Measurements from ENCODE around the gene SPRY4.
"Not testable (repeated sequence)": the region's sequence is repeated elsewhere in the genome, so short reads cannot be mapped to it uniquely, and the experiment has no call there.

SPRY4 gene

GRCh38 chr5:142314109-142314508, 10.7 kb downstream of the SPRY4 start:
- no peak for DNase-seq

DNA sequence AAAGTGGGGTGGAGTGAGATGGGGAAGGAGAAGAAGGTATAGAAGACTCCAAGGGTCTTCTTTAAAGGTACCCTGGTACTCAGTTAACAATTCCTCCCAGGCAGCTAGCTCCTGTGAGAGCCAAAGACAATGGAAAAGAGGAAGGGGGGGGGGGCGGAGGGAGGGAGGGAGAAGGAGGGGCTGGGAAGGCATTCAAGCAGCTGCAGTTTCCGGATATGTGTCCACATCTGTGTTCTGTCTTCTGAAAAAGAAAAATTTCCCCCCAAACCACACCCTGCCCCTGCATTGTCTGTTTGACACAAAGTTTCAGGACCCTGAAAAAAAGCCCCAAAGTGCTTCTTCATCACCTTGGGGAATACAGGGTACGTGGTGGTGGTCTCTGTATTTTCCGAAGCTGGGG, 11.1 kb downstream of the SPRY4 start:
- no peak for DNase-seq

- DNase-seq, result no peak
Measured at GRCh38 chr5:142313275-142313674, 11.5 kb downstream of the SPRY4 start.

DNA sequence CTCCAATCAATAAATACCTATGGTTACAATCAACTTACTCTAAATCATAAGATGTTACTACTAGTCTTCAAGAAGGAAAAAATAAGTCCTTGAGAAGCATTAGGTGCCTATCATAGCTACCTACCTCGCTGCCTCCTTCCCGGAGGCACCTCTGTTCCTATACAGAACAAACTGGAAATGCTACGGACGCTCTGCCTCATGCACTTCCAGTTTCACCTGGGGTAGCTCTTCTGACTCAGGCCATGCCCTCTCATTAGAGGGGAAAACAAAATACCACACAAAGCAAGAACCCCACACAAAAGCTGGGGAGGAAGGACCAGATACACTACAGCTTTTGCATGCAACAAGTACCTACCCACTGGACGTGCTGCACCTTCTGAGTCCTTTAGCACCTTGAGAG, 12.4 kb downstream of the SPRY4 start:
- DNase-seq, result no peak

DNA sequence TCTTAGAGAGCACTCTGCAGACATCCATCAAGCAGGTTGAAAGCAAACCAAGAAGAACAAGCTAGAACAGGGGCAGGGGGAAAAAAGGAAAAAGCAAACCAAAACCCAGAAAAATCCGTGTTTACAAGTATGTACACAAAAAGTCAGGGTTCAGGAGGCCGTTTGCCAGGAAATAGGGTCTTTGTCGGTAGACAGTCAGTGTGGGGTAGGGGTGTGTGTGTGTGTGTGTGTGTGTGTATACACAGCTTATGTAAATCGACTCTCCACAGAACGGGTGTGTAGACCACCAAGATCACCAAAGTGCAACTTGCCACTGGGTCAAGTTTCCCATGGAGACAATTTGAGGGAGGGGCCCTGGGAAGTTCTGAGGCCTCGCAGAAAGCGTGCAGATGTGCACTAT, 13.1 kb downstream of the SPRY4 start:
- DNase-seq, result no peak

DNA sequence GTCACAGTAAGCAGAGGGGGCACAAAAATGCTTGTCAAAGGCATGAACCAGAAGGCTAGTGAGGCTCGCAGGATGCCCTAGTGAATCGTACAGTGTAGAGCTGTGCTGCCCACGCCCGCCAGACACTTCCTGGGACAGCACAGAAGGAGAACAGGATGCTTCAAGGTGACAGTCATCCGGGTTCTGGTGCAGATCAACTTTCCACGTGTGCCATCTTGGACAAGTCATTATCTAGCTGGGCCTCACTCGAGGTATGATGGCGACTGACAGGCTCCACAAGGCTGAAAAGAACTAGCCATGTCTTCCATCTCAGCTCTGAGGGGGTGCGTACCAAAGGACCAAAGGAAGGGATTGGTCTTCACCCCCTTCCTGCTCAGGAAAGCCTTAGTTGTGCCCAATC, 14.0 kb downstream of the SPRY4 start:
- DNase-seq, result no peak

DNA sequence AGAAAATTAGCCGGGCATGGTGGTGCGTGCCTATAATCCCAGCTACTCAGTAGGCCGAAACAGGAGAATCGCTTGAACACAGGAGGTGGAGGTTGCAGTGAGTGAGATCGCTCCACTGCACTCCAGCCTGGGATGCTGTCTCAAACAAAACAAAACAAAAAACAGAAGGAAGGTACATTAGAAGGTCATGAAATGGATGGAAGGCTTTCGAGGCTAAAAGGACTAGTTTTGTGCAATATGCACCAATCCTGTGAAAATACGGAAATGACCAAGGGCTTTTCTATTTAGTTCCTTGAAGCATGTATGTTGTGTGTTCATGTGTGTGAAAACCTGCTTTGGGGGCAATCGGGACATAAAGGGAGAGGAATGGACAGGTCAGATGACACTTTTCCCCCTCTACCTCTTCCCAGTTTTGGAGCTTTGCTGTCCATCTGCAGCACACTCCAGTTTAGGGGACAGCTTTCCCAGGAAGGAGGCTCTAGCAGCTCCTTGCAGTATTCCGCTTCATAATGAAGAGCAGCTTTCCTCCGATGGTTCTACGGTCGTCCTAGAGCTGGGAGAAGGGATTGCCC, 15.0 kb downstream of the SPRY4 start:
- no peak for DNase-seq

DNA sequence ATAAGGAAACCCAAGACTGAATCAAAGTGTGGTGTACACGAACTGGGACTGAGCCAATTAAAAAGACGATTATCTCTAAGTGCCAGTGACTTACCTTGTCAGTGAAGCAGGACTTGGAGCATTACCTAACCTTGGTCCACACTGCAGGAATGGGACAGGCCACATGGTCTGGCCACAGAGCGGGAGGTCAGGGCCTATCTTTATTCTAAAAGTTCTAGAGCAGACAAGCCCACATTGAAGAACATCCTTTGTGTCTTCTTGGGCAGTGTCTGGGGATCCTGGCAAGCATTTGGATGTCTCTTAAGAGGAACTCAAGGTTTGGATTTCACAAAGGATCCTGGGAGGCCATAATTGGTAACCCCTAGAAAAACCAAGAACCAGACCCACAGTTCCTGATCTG, 16.5 kb downstream of the SPRY4 start:
- DNase-seq, result no peak

DNA sequence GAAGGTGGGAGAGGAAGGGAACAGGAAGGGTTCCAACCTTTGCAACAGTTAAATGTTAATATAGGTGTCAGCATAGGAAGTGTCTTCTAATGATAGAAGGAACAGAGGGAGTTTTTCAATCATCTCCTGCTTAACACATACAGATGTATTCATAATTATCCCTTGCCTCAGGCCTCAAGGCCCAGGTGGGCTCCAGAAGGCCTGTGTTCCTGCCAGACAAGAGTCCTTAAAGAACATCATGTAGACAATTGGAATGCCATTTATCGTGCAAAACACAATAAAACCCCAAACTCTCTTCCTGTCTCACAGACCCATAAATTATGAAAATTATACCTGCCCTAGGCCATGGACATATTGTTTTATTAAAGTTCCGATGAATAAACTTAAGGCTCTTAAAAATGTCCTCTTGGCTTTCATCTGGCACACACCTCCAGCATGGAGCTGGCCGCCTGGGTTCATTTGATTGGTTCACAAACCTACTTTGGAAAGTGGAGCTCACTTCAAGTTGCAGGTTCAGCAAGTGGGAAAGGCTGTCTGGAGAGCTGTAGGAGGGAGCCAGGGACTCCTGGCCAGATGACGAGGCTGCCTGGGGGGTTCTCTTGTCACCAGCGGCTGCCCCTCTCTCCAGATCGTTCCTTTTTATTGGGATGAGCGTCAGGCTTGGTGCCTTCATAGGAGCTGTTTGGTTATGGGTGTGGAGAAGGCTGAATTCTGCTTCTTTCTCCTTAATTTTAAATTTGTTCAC, 17.5 kb downstream of the SPRY4 start:
- DNase-seq, result no peak

DNA sequence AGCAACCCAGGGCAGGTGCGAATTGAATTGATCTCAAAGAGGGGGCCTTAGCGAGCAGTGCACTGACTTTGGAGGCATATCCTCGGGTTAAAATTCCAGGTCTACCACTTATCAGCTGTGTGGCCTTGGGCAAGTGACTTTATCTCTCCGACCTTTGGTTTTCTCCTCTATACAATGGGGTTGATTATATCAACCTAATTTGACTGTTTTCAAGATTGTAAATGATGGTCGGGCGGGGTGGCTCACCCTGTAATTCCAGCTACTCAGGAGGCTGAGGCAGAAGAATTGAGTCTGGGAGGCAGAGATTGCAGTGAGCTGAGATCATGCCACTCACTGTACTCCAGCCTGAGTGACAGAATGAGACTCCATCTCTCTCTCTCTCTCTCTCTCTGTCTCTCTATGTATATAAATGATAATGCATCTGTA, 18.7 kb downstream of the SPRY4 start:
- DNase-seq, result no peak

GRCh38 chr5:142305211-142305610, 19.6 kb downstream of the SPRY4 start:
- no peak for DNase-seq

DNA sequence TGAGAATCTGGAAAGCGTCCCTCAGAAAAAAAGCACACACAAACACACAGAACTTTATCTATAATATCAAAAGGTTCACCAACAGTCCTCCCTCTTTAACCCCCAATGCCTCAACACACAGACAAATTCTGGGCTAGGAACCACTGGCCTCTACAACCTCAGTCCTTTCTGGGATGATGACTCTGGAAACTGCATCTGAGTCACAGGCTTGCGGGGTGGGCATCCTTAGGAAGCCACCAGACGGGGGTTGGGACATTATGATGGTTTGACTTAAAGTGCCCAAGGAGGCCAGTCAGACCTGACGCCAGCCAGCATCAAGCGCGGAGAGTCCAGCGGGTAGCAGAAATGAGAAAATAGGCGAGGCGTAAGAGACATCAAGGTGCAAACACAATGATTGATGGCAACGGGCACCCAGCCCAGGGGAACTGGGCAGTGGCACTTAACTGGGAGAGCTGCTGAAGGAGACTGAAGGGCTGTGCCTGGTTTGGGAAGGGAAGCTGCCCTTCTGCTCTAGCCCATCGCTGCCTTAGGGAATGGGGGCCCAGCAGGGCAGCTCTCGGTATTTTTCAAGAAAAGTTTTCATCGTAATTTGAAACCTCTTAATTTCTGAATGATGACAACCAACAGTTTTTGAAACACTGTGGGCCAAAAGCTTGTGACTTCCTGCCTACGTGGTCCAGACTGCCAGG, 20.7 kb downstream of the SPRY4 start:
- DNase-seq, result no peak

GRCh38 chr5:142303565-142303964, 21.3 kb downstream of the SPRY4 start:
- no peak for DNase-seq

- DNase-seq, result no peak
Measured at GRCh38 chr5:142301540-142301939, 23.3 kb downstream of the SPRY4 start.

- DNase-seq, result no peak
Measured at GRCh38 chr5:142300677-142301076, 24.1 kb downstream of the SPRY4 start.

GRCh38 chr5:142298789-142299188, 26.0 kb downstream of the SPRY4 start:
- no peak for DNase-seq

- not testable (repeated sequence) for DNase-seq
Measured at GRCh38 chr5:142297786-142298185, 27.0 kb downstream of the SPRY4 start.

DNA sequence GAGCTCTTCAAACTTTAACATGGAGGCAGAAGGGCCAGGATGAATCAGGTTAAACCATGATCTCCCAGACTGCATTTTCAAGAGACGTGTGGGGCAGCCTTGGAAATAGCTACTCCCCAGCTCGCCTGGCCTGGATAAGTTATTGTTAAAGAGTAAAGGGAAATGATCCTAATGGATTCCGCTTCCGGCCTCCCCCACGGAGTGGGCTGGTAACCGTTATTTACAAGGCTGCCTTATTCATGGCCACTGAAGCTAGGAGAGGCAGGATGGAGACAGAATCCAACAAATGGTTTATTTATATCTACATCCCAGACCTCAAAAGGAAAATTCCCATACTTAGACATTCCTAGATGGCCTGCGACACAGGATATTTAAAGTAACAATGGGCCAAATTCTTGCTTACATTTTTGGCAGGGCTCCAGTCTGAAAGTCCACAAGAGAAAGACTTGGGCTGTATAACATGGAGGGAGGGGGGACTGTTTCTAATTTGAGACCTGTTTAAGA, 27.9 kb downstream of the SPRY4 start:
- no peak for DNase-seq

DNA sequence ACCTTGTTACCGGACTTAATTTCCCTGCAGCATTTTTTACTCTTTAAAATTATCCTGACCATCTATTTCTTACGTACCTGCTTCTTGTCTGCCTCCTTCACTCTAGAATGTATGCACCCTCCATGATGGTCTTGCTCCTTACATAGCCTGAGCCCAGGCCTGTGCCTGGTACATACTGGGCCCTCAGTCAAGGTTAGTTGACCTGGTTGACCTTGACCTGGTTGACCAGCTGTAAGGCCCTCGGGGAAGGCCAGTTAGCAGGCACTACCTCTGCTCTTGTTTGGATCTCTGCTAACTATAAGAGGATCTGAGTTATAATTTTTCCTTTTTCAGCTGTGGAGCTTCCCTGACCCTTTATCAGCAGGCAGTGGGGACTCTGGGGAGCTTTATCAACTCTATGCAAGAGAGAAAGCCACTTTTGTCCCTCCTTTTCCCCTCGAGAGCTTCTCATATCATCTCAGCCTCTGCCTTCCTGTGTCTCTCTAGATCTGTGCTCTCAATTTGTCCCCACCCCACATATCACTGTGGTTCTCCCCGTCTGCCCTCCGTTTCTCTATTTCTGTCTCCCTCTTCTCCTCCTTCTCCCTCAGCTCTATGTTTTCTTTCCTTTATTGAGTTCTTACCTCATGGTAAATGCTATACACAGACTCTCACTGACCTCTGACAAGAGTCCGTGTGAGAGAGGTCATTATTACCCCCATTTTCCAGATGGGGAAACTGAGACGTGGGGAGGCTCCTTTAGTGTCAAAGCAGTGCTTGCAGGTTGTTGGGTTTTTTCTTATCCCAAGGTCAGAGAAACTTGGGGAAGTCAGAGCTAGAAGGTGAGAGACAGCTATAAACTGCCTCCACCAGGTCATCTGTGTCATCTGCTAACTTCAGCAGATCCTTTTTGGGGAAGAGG, 28.6 kb downstream of the SPRY4 start:
- no peak for DNase-seq

GRCh38 chr5:142295084-142295758, 29.6 kb downstream of the SPRY4 start:
- no peak for DNase-seq

DNA sequence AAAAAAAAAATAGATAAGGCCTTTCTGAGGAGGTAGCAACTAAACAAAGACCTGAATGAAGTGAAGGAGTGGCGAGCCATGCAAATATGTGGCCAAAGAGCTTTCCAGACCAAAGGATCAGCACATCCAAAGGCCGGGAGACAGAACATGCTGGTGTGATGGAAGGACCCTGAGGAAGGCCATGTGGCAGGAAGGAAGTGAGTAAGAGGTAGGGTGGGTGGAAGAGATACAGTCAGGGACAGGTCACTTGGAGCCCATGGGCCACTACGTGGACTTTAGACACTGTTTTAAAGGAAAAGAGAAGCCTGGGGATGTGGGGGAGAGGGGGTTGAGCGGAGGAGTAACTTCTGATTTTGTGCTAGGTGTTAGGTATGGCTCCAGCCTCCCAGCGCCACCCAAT, 31.3 kb downstream of the SPRY4 start:
- no peak for DNase-seq

DNA sequence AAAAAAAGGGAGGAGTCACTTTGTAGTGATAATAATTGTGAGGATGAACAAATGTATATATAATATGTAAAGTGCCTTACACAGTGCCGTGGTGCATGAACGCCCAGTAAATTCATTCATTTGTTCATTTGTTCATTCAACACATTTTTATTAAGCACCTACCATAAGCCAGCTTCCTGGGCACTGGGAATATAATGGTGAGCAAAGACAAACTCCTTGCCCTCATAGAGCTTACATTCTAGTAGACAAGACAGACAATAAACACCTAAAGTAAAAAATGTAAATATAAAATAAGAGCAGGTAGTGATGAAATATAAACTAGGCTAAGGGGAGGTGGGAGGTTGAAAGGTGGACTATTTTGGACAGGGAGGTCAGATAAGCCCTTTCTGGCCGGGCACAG, 32.0 kb downstream of the SPRY4 start:
- no peak for DNase-seq

GRCh38 chr5:142292249-142292648, 32.6 kb downstream of the SPRY4 start:
- no peak for DNase-seq

Measured in CD4-positive, alpha-beta T cell treated with Interleukin-15 for 1 hour (primary cell).